GM13976 (cell line): ENCODE data around the gene CHST15.

Source experiments
- DNase-seq: peaks from one replicate; pipeline ENCODE4 v3.0.0; 2012; ENCODE audit warnings: low spot score
- in situ Hi-C: fragments of 300-500 bp; cut with MboI; formaldehyde crosslinking; loops from one replicate; pipeline ENCODE4 v1.12.0; 2022; ENCODE audit warnings: low sequenced_read_pairs, mixed read lengths, inconsistent platforms; ENCODE audit not compliant: unreplicated experiment
- TF ChIP-seq, protein P1 (sequence below): IDR thresholded peaks from 2 replicates; pipeline ENCODE4 v1.5.1; 2012; ENCODE audit warnings: borderline replicate concordance, mild to moderate bottlenecking; ENCODE audit not compliant: insufficient read depth; ENCODE audit errors: extremely low read depth, missing control alignments, control extremely low read depth

Gene CHST15

GRCh38 chr10:124067825-124068400, 25.5 kb downstream of the CHST15 start:
- in situ Hi-C loops, result no loop called here
- DNase-seq, result no peak
- TF ChIP-seq, protein P1, sequence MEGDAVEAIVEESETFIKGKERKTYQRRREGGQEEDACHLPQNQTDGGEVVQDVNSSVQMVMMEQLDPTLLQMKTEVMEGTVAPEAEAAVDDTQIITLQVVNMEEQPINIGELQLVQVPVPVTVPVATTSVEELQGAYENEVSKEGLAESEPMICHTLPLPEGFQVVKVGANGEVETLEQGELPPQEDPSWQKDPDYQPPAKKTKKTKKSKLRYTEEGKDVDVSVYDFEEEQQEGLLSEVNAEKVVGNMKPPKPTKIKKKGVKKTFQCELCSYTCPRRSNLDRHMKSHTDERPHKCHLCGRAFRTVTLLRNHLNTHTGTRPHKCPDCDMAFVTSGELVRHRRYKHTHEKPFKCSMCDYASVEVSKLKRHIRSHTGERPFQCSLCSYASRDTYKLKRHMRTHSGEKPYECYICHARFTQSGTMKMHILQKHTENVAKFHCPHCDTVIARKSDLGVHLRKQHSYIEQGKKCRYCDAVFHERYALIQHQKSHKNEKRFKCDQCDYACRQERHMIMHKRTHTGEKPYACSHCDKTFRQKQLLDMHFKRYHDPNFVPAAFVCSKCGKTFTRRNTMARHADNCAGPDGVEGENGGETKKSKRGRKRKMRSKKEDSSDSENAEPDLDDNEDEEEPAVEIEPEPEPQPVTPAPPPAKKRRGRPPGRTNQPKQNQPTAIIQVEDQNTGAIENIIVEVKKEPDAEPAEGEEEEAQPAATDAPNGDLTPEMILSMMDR, result no peak

GRCh38 chr10:124066781-124067714, 26.4 kb downstream of the CHST15 start:
- no peak for DNase-seq
- TF ChIP-seq, protein P1, result no peak
- in situ Hi-C loops, result no loop called here

GRCh38 chr10:124066126-124066700, 27.2 kb downstream of the CHST15 start:
- no peak for DNase-seq
- TF ChIP-seq, protein P1, result no peak
- in situ Hi-C loops, result no loop called here

GRCh38 chr10:124065382-124066125, 27.8 kb downstream of the CHST15 start:
- TF ChIP-seq, protein P1, result no peak
- no peak for DNase-seq
- in situ Hi-C loops, result no loop called here

- no peak for DNase-seq
- in situ Hi-C loops, result no loop called here
- TF ChIP-seq, protein P1, result no peak
These were observed 28.7 kb downstream of the CHST15 start for GRCh38 chr10:124064676-124065075.
